HL-60 (cell line): Measurements from ENCODE around the gene ZFYVE19.

Experiments
- DNase-seq, 2 experiments: peaks; one replicate each; pipeline ENCODE4 v3.0.0-alpha.2; 2010 to 2020; ENCODE audit warnings: low read depth in 1 of 2, low spot score in 1 of 2
- H3K27ac ChIP-seq: fragments of 250-450 bp; sonication (Bioruptor Pico); replicated peaks from 2 replicates; pipeline ENCODE4 v1.5.1; 2020; ENCODE audit warnings: mild to moderate bottlenecking, moderate library complexity
- H3K27me3 ChIP-seq: fragments of 250-450 bp; sonication (Bioruptor Pico); 2 replicates; pipeline ENCODE4 v1.5.1; 2021; ENCODE audit warnings: mild to moderate bottlenecking, moderate library complexity; ENCODE audit not compliant: insufficient read depth, poor library complexity, severe bottlenecking
- H3K4me3 ChIP-seq: replicated peaks from 2 replicates; pipeline ENCODE4 v1.5.1; 2011; ENCODE audit warnings: mild to moderate bottlenecking, control low read depth, low read length; ENCODE audit not compliant: insufficient read depth
- GABPA ChIP-seq: IDR thresholded peaks from 2 replicates; pipeline ENCODE4 v1.6.1; 2012; ENCODE audit warnings: low read depth
- POLR2AphosphoS5 ChIP-seq: IDR thresholded peaks from 2 replicates; pipeline ENCODE4 v1.6.1; 2012; ENCODE audit warnings: low read depth
- SPI1 ChIP-seq: IDR thresholded peaks from 2 replicates; pipeline ENCODE4 v1.6.1; 2012; ENCODE audit warnings: low read depth, mild to moderate bottlenecking, borderline replicate concordance
- long read RNA-seq: library from polyadenylated mRNA; unstranded; transcript quantifications from one replicate; pipeline ENCODE4 v2.0.0, GENCODE V29; 2020
- TF ChIP-seq, protein P1 (sequence below): IDR thresholded peaks from one replicate; pipeline ENCODE4 v1.5.1; 2011; ENCODE audit warnings: low read length, control low read depth, inconsistent platforms; ENCODE audit not compliant: insufficient read depth
- TF ChIP-seq, protein P2 (sequence below): IDR thresholded peaks from 2 replicates; pipeline ENCODE4 v1.6.1; 2012; ENCODE audit warnings: low read depth; ENCODE audit not compliant: insufficient replicate concordance

Gene ZFYVE19
- long read RNA-seq, transcript ZFYVE19-201 (10 exons, 1,555 nt), result major isoform, 32 of 86 reads
- long read RNA-seq, transcript ZFYVE19-203 (11 exons, 2,775 nt), result minor isoform, 29 of 86 reads
- long read RNA-seq, partial matches to known transcripts, result 14 of 86 reads
- long read RNA-seq, other reads (novel, unspliced or antisense), result 10 of 86 reads

DNA sequence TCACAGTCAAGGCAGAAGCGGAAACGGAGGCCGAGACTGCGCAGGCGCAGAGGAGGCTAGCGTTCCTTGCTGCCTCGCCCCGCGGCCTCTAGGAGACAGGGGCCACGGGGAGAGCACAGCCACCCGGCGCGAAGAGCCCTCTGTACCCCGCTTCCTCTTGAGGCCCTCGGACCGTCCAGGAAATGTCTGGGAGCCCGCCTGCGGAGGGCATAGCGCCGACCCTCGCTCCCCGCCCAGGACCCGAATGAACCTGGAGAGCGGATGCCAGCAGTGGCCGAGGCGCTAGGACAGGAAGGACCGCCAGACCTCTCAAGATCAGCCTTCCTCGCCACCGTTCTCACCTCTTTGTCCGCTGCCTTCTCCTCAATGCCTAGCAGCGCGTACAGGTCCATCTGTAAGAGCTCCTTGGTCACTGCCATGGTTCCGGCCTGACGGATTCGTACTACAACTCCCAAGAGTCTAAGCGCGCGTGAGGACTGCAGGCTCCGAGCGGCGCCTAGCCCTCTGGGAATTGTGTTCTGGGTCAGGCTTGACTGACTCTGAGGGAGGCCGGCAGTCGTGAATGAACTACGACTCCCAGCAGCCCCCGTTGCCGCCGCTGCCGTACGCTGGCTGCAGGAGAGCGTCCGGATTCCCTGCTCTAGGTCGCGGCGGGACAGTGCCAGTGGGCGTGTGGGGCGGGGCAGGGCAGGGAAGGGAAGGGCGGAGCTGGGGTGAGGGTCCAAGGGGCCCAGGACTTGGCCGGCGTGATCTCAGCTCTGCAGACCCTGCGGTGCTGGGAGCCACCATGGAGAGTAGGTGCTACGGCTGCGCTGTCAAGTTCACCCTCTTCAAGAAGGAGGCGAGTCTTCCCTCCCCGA, at the start of gene ZFYVE19, which contains the start of gene DNAJC17:
ZFYVE19 (plus strand) TSS at position 62 of the 860 bp plus-strand sequence; CDS start at position 563, 501 bp downstream.
DNAJC17 (minus strand) TSS at position 446 of the 860 bp plus-strand sequence; CDS start at position 419, 27 bp downstream.
- peak; percentile 94 to 99 for DNase-seq
- H3K27me3 ChIP-seq, result no peaks in the 10 kb centered on the region
- H3K4me3 ChIP-seq, result peak within 1 kb of the TSS; percentile 86
- peak within 1 kb of the TSS; percentile 91 for H3K27ac ChIP-seq
- TF ChIP-seq, protein P1, sequence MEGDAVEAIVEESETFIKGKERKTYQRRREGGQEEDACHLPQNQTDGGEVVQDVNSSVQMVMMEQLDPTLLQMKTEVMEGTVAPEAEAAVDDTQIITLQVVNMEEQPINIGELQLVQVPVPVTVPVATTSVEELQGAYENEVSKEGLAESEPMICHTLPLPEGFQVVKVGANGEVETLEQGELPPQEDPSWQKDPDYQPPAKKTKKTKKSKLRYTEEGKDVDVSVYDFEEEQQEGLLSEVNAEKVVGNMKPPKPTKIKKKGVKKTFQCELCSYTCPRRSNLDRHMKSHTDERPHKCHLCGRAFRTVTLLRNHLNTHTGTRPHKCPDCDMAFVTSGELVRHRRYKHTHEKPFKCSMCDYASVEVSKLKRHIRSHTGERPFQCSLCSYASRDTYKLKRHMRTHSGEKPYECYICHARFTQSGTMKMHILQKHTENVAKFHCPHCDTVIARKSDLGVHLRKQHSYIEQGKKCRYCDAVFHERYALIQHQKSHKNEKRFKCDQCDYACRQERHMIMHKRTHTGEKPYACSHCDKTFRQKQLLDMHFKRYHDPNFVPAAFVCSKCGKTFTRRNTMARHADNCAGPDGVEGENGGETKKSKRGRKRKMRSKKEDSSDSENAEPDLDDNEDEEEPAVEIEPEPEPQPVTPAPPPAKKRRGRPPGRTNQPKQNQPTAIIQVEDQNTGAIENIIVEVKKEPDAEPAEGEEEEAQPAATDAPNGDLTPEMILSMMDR, result no peak
- peak; percentile 52; the same call in 1 of the 2 replicates for TF ChIP-seq POLR2AphosphoS5

DNA sequence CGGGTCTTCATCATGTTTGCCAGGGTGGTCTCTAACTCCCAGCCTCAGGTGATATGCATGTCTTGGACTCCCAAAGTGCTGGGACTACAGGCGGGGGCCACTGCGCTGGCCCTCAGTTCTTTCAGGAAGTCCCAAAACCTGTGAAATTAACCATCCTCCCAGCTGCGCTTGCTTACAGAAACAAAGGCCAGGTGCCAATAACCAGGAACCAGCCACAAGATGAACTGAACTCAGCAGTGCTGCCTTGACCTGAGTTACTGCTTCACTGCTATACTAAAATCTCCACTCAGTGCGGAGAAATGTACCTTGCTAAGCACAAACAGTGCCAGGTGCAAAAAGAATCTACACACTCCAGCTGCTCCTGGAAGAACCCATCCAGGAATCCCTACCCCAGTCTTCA, 46.9 kb upstream of the ZFYVE19 start:
- Histone ChIP-seq H3K27me3 (no peaks in the 10 kb centered on the region), H3K27ac (no peak overlapping the region), H3K4me3 (no peak overlapping the region)
- no peak for DNase-seq
- TF ChIP-seq SPI1 (no peak), GABPA (no peak), POLR2AphosphoS5 (no peak)
- TF ChIP-seq, protein P2, sequence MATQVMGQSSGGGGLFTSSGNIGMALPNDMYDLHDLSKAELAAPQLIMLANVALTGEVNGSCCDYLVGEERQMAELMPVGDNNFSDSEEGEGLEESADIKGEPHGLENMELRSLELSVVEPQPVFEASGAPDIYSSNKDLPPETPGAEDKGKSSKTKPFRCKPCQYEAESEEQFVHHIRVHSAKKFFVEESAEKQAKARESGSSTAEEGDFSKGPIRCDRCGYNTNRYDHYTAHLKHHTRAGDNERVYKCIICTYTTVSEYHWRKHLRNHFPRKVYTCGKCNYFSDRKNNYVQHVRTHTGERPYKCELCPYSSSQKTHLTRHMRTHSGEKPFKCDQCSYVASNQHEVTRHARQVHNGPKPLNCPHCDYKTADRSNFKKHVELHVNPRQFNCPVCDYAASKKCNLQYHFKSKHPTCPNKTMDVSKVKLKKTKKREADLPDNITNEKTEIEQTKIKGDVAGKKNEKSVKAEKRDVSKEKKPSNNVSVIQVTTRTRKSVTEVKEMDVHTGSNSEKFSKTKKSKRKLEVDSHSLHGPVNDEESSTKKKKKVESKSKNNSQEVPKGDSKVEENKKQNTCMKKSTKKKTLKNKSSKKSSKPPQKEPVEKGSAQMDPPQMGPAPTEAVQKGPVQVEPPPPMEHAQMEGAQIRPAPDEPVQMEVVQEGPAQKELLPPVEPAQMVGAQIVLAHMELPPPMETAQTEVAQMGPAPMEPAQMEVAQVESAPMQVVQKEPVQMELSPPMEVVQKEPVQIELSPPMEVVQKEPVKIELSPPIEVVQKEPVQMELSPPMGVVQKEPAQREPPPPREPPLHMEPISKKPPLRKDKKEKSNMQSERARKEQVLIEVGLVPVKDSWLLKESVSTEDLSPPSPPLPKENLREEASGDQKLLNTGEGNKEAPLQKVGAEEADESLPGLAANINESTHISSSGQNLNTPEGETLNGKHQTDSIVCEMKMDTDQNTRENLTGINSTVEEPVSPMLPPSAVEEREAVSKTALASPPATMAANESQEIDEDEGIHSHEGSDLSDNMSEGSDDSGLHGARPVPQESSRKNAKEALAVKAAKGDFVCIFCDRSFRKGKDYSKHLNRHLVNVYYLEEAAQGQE, result no peak
- TF ChIP-seq, protein P1, result no peak

DNA sequence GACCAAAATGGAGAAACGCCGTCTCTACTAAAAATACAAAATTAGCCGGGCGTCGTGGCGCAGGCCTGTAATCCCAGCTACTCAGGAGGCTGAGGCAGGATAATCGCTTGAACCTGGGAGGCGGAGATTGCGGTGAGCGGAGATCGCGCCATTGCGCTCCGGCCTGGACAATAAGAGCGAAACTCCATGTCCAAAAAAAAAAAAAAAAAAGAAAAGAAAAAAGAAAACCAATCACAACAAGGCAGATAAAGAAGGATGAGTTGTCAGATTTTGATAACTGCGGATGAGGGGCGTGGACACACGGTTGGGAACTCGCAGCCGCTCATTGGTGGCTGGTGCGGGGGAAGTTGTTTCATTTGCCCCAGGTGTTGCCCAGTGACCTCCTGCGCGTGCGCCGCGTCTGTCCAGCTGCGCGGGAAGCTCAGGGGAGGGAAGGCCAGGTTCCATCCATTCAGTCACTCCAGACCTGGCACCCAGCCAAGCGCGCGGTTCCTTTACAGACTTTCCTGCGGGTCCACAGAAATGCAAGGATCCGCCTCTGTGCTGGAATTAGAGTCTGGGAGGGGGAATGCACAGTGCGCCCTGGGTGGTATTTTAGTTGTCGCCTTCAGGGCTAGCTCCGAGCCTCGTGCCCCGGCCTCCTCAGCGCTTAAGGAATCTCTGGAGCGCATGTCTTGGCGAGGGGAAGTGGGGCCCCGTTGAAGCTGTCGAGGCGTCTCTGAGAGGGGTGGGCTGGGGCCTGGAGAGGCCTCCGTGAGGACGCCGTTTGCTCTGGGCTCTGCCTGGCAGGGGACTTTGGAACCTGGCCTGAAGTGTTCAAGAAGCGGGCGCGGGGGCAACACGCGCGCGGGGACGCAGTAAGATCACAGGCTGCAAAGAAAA, 43.7 kb upstream of the ZFYVE19 start:
- peak; percentile 45 to 46 for DNase-seq
- H3K27ac ChIP-seq, result peak overlapping the region; percentile 89
- peak; percentile 58; the same call in 1 of the 2 replicates for TF ChIP-seq SPI1
- no peak; the same call in 1 of the 2 replicates for TF ChIP-seq GABPA
- peak overlapping the region; percentile 89 for H3K4me3 ChIP-seq
- H3K27me3 ChIP-seq, result no peaks in the 10 kb centered on the region

- peak; percentile 74 to 77 for DNase-seq
- H3K27ac ChIP-seq, result peak within 1 kb of the TSS; percentile 89
- H3K27me3 ChIP-seq, result no peaks in the 10 kb centered on the region
- peak; percentile 84 for TF ChIP-seq POLR2AphosphoS5
- TF ChIP-seq, protein P2, result no peak
- H3K4me3 ChIP-seq, result peak within 1 kb of the TSS; percentile 89
These were observed 42.9 kb upstream of the ZFYVE19 start, which contains the start of gene GCHFR for GRCh38 chr15:40763801-40764628. Gene GCHFR (plus strand): TSS chr15:40764068. CDS start chr15:40764181, 113 bp downstream.
